HG03565 (cell line): ENCODE measurements around the gene PROX2.

Experiments used
- ATAC-seq: cut with Tn5 transposase; IDR thresholded peaks from one replicate; pipeline ENCODE4 v1.9.1; 2021; ENCODE audit warnings: mild to moderate bottlenecking, moderate library complexity; ENCODE audit not compliant: unreplicated experiment

The PROX2 gene

GRCh38 chr14:74875941-74876913 is at the start of gene PROX2:
Gene PROX2, minus strand, starts transcription at chr14:74876145. Its CDS starts 12,311 bp downstream, at chr14:74863834.
- no peak for ATAC-seq

GRCh38 chr14:74924061-74924460 is 48.1 kb upstream of the PROX2 start:
- ATAC-seq = no peak

- ATAC-seq = peak; percentile 79
These were observed 46.9 kb upstream of the PROX2 start, which contains the start of gene RPS6KL1 for GRCh38 chr14:74922752-74923401. Gene RPS6KL1, minus strand, starts transcription at chr14:74923260. Its CDS starts 1,719 bp downstream, at chr14:74921541.

- no peak for ATAC-seq
These were observed 46.2 kb upstream of the PROX2 start for GRCh38 chr14:74921987-74922751.

- no peak for ATAC-seq
These were observed 45.2 kb upstream of the PROX2 start for GRCh38 chr14:74921053-74921620.

DNA sequence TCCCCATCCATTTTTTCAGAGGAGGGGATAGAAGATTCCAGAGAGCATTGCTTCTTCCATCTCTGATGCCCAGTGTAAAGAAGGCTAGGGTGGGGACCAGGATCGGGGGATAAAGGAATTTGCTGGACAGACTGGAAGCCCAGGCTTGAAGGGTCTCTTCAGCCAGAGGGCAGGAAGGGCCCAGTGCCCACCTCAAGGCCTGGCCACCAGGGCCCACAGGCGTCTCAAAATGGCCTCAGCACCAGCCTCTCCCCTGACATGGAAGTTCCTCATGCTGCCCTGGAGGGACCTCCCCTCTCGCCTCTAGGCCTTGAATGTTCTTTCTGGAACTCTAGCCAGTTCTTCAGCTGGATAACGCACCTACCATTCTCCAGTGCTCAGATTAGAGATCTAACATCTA is 44.3 kb upstream of the PROX2 start:
- no peak for ATAC-seq

DNA sequence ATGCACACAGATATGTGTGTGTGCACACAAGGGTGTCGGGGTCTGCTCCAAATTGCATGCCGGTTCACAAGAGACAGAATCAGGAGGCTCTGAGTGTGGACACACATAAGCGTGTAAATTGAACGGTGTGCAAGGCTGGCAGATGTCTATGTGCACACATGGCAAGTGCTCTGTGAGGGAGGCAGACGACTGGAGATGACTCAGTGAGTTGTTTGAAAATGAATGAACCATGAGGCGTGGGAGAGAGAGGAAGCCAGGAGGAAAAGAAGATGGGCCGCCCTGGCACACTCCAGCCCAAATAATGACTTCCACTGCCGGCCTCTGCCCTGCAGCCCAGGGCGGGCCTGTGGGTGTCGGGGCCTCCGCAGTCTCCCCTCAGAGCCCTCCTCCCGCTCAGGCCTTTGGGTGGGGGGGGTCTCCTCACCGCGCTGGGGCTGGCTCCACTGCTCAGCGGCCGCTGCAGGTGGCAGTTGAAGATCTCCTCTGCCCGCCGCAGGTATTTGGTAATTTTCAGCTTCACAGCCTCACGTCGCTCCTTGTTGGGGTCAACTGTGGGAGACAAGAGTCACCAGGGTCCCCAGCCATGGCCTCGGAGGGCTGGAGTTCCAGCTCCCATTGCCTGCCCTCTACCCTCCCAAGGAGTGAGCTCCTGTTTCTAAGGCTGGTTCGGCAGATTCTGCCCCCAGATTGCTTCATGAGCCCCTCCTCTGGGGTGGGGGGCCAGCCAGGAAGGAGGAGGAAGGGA is 43.6 kb upstream of the PROX2 start:
- ATAC-seq = no peak

- ATAC-seq = no peak
These were observed 42.4 kb upstream of the PROX2 start for GRCh38 chr14:74918380-74918779.

DNA sequence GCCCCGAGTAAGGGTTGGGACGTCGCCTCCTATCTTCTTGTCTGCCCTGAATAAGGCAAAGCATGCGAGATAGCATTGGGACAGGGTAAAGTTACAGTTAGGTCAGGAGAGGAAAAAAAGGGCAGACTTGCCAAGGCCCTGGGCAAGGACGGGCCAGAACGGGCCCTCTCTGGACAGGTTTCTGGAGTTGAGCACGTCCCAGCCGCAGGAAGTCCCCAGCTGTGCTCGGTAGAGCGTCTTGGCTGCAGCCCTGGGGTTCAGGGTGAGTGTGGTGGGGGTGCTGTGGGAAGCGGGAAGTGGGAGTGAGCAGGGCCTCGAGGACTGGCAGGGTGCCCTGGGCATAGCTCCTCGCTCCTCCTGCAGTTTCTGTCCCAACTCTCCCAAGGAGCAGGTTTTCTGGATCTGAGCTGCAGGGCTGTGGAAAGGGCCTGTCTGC is 41.7 kb upstream of the PROX2 start:
- ATAC-seq = no peak

DNA sequence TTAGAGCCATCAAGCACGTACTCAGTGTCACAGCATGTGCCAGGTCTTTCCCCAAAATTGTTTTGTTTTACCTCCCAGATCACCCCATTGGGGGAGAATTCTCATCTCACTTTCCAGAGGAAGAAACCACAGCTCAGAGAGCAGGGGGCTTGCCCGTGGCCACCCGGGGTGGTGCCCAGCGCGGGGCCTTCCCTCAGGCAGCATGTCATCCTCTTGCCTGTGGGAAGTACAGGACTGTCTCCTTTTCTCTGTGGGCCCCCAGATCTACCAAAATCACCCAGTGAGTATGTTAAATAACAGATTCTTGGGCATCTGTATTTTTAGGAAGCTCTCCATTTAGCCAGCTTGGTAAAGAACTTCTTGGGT is 41.2 kb upstream of the PROX2 start:
- no peak for ATAC-seq

- no peak for ATAC-seq
These were observed 39.9 kb upstream of the PROX2 start for GRCh38 chr14:74915826-74916225.

- no peak for ATAC-seq
These were observed 39.5 kb upstream of the PROX2 start for GRCh38 chr14:74915426-74915825.

GRCh38 chr14:74913986-74914573 is 38.1 kb upstream of the PROX2 start:
- ATAC-seq = no peak

DNA sequence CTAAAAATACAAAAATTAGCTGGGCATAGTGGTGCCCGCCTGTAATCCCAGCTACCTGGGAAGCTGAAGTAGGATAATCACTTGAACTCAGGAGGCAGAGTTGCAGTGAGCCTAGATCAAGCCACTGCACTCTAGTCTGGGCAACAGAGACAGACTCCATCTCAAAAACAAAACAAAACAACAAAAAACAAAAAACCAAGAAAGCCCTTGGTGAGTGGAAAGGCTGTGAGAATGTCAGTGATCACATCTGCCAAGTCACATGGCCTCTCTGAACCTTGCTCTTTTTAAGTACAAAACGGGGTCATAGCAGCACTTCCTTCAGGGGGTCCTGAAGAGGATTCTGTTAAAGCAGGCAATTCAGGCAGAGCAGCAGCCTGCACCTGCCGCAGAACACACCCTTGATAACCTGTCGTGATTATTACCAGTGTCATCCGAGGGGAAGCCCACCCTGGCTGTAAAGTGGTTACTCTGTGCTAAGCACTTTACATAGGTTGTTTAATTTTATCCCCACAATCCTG is 37.5 kb upstream of the PROX2 start:
- no peak for ATAC-seq

GRCh38 chr14:74912801-74913200 is 36.9 kb upstream of the PROX2 start:
- ATAC-seq = no peak

DNA sequence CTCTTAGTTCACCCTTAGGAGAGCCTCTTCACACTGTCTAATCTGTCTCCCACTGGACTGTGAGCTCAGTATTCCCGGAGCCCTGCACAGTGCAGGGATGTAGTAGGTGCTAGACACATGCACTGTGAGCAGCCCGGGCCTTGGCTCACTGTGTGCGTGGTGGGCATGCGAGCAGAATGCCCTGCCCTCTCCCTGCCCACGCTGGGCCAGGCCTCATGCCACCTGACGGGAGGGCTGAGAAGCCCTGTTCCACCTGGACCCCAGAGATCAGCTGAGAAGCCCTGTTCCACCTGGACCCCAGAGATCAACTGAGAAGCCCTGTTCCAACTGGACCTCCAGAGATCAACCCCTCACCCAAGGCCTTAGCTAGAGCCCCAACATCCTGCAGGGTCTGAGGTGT is 36.2 kb upstream of the PROX2 start:
- no peak for ATAC-seq

DNA sequence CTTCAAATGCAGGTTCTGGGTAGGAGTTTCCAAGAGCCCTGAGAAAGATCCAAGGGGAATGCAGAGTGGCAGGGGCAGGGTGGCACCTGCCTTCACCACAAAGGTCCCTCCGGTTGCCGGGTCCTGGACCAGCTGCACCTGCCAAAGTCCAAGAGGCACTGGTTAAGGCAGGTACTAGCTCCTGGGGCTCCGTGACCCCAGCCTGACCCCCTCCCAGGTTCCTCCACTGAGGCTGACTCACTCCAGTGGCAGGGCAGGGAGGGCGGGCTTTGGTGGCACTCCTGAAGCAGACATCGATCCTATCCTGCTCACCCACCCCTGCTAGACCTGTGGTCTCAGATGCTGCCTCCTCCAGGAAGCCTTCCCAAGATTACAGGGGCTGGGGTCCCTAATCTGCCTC is 35.8 kb upstream of the PROX2 start:
- no peak for ATAC-seq

DNA sequence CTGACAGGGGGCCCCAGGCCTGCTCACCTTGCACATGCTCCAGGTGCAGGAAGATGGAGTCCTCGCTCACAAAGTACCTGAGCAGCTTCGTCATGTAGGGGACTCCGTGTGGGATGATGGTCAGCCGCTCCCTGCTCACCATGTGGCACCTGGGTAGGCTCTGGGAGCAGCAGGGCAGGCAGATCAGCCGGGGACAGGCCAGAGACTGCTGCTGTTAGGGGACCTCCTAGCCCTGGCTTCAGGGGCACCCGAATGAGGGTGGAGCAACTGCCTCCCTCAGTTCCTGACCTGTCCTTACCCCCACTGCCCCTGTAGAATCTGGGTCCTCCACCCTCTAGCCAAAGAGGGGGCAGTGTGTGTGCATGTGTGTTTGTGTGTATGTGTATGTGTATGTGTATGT is 35.3 kb upstream of the PROX2 start:
- no peak for ATAC-seq

DNA sequence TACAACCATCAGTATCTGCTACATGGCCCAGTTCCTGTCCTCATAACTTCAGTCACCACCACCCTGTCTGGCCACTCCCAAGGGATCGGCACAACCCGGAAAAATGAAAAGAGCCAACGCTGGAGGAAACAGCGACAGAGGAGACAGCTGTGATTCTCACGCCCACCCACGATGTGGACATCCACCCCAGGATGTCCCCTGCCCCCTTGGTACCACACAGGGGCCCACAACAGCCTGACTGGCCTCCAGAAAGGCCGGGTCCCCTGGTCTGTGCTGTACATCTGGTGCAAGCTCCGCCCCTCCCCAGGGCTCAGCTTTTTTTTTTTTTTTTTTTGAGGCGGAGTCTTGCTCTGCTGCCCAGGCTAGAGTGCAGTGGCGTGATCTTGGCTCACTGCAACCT is 34.6 kb upstream of the PROX2 start:
- ATAC-seq = no peak

- no peak for ATAC-seq
These were observed 34.0 kb upstream of the PROX2 start for GRCh38 chr14:74909911-74910310.
